ENCODE results near the gene KIFC1.

Gene KIFC1

GRCh38 chr6:33442283-33442682, 50.7 kb downstream of the KIFC1 start:
- no peak overlapping the region for H3K4me3 ChIP-seq (ENCODE audit: low read depth in 1 of 2, low read length in 1 of 2)
- H3K36me3 ChIP-seq, result no peaks in the 10 kb centered on the region
- H3K27me3 ChIP-seq, result no peaks in the 10 kb centered on the region
- H3K27ac ChIP-seq, result no peak overlapping the region
- H3K4me1 ChIP-seq (ENCODE audit: control insufficient read depth in 1 of 2, insufficient read depth in 1 of 2, low read depth in 1 of 2, low read length in 1 of 2), result peaks cover 35 to 38% of the 10 kb centered on the region in 2 experiments
- no peaks in the 10 kb centered on the region for H3K9me3 ChIP-seq
- TF ChIP-seq CTCF (IDR thresholded peaks at IDR 0.05), result no peak

- Histone ChIP-seq H3K4me3 (ENCODE audit: low read depth in 1 of 2, low read length in 1 of 2) (no peak overlapping the region), H3K9me3 (no peaks in the 10 kb centered on the region), H3K27ac (no peak overlapping the region), H3K36me3 (no peaks in the 10 kb centered on the region), H3K4me1 (ENCODE audit: control insufficient read depth in 1 of 2, insufficient read depth in 1 of 2, low read depth in 1 of 2, low read length in 1 of 2) (peaks cover 42 to 46% of the 10 kb centered on the region in 2 experiments), H3K27me3 (no peaks in the 10 kb centered on the region)
- no peak for TF ChIP-seq CTCF (IDR thresholded peaks at IDR 0.05)
Measured at GRCh38 chr6:33443025-33443424, 51.4 kb downstream of the KIFC1 start.

- peaks cover 51 to 54% of the 10 kb centered on the region in 2 experiments for H3K4me1 ChIP-seq (ENCODE audit: control insufficient read depth in 1 of 2, insufficient read depth in 1 of 2, low read depth in 1 of 2, low read length in 1 of 2)
- no peak overlapping the region for H3K4me3 ChIP-seq (ENCODE audit: low read depth in 1 of 2, low read length in 1 of 2)
- H3K27ac ChIP-seq, result peak overlapping the region; percentile 86
- TF ChIP-seq CTCF (IDR thresholded peaks at IDR 0.05), result no peak
- H3K36me3 ChIP-seq, result no peaks in the 10 kb centered on the region
- H3K9me3 ChIP-seq, result no peaks in the 10 kb centered on the region
- no peaks in the 10 kb centered on the region for H3K27me3 ChIP-seq
Measured at GRCh38 chr6:33443619-33444504, 52.2 kb downstream of the KIFC1 start.

GRCh38 chr6:33445119-33445603, 53.5 kb downstream of the KIFC1 start:
- no peak for TF ChIP-seq CTCF (IDR thresholded peaks at IDR 0.05)
- Histone ChIP-seq H3K9me3 (no peaks in the 10 kb centered on the region), H3K27ac (peak overlapping the region; percentile 86), H3K4me3 (ENCODE audit: low read depth in 1 of 2, low read length in 1 of 2) (no peak overlapping the region), H3K27me3 (no peaks in the 10 kb centered on the region), H3K4me1 (ENCODE audit: control insufficient read depth in 1 of 2, insufficient read depth in 1 of 2, low read depth in 1 of 2, low read length in 1 of 2) (peaks cover 64 to 67% of the 10 kb centered on the region in 2 experiments), H3K36me3 (no peaks in the 10 kb centered on the region)

- no peaks in the 10 kb centered on the region for H3K9me3 ChIP-seq
- no peaks in the 10 kb centered on the region for H3K36me3 ChIP-seq
- H3K27ac ChIP-seq, result peak overlapping the region; percentile 86
- no peak for TF ChIP-seq CTCF (IDR thresholded peaks at IDR 0.05)
- no peaks in the 10 kb centered on the region for H3K27me3 ChIP-seq
- no peak overlapping the region for H3K4me3 ChIP-seq (ENCODE audit: low read depth in 1 of 2, low read length in 1 of 2)
- peaks cover 76 to 79% of the 10 kb centered on the region in 2 experiments for H3K4me1 ChIP-seq (ENCODE audit: control insufficient read depth in 1 of 2, insufficient read depth in 1 of 2, low read depth in 1 of 2, low read length in 1 of 2)
Measured at GRCh38 chr6:33446356-33446755, 54.7 kb downstream of the KIFC1 start.
